HG03457 (cell line): ENCODE results near the gene CFAP54.
A peak's percentile ranks its signal among the peaks of the same experiment; 100 is the strongest.
"Not testable (repeated sequence)": the region's sequence is repeated elsewhere in the genome, so short reads cannot be mapped to it uniquely, and the experiment has no call there.

Source experiments
- ATAC-seq: cut with Tn5 transposase; IDR thresholded peaks from one replicate; pipeline ENCODE4 v1.9.1; 2021; ENCODE audit warnings: moderate number of reproducible peaks; ENCODE audit not compliant: unreplicated experiment

The CFAP54 gene

GRCh38 chr12:96606134-96606533 is 116.8 kb downstream of the CFAP54 start:
- no peak for ATAC-seq

- no peak for ATAC-seq
Measured at GRCh38 chr12:96606644-96607043, 117.3 kb downstream of the CFAP54 start.

GRCh38 chr12:96617178-96617577 is 127.8 kb downstream of the CFAP54 start:
- no peak for ATAC-seq

- no peak for ATAC-seq
Measured at GRCh38 chr12:96623155-96623554, 133.8 kb downstream of the CFAP54 start.

GRCh38 chr12:96623656-96624217 is 134.4 kb downstream of the CFAP54 start:
- ATAC-seq = no peak

- no peak for ATAC-seq
Measured at GRCh38 chr12:96635844-96636243, 146.5 kb downstream of the CFAP54 start.

GRCh38 chr12:96636895-96637294 is 147.5 kb downstream of the CFAP54 start:
- no peak for ATAC-seq

- no peak for ATAC-seq
Measured at GRCh38 chr12:96648923-96649322, 159.5 kb downstream of the CFAP54 start.

GRCh38 chr12:96652870-96653269 is 163.5 kb downstream of the CFAP54 start:
- ATAC-seq = no peak

GRCh38 chr12:96658075-96658474 is 168.7 kb downstream of the CFAP54 start:
- no peak for ATAC-seq

GRCh38 chr12:96669786-96670185 is 180.4 kb downstream of the CFAP54 start:
- ATAC-seq = no peak

GRCh38 chr12:96670334-96670899 is 181.0 kb downstream of the CFAP54 start:
- ATAC-seq = no peak

GRCh38 chr12:96675519-96675918 is 186.1 kb downstream of the CFAP54 start:
- ATAC-seq = not testable (repeated sequence)

GRCh38 chr12:96677363-96677762 is 188.0 kb downstream of the CFAP54 start:
- ATAC-seq = no peak

GRCh38 chr12:96687719-96688118 is 198.3 kb downstream of the CFAP54 start:
- no peak for ATAC-seq

GRCh38 chr12:96698521-96698920 is 209.1 kb downstream of the CFAP54 start:
- ATAC-seq = no peak

- ATAC-seq = no peak
Measured at GRCh38 chr12:96698965-96699364, 209.6 kb downstream of the CFAP54 start.

- no peak for ATAC-seq
Measured at GRCh38 chr12:96701856-96702255, 212.5 kb downstream of the CFAP54 start.

- ATAC-seq = no peak
Measured at GRCh38 chr12:96710127-96710745, 220.9 kb downstream of the CFAP54 start.

GRCh38 chr12:96711364-96711763 is 222.0 kb downstream of the CFAP54 start:
- ATAC-seq = no peak

- no peak for ATAC-seq
Measured at GRCh38 chr12:96714199-96714598, 224.8 kb downstream of the CFAP54 start.

GRCh38 chr12:96719660-96720362 is 230.4 kb downstream of the CFAP54 start:
- peak; percentile 87 for ATAC-seq
